T-helper 2 cell treated with Interferon-gamma antibody and Interleukin-4, amounts not matched to agents 5 μg/mL and 100 μg/mL, for 36 hours (primary cell): ENCODE measurements around the gene ANKRD55.
A peak's percentile ranks its signal among the peaks of the same experiment; 100 is the strongest.
"Not testable (repeated sequence)": the region's sequence is repeated elsewhere in the genome, so short reads cannot be mapped to it uniquely, and the experiment has no call there.

Experiments used
- DNase-seq: peaks from one replicate; pipeline ENCODE4 v3.0.0; 2021; ENCODE audit warnings: low spot score
- H3K27ac Mint-ChIP-seq: one replicate; pipeline ENCODE4 v1.8.0; 2021; ENCODE audit warnings: mild to moderate bottlenecking, mixed read lengths
- H3K27me3 Mint-ChIP-seq: one replicate; pipeline ENCODE4 v1.8.0; 2021; ENCODE audit warnings: low read depth, mixed read lengths
- H3K36me3 Mint-ChIP-seq: one replicate; pipeline ENCODE4 v1.8.0; 2021; ENCODE audit warnings: low read depth, mixed read lengths
- H3K4me1 Mint-ChIP-seq: one replicate; pipeline ENCODE4 v1.8.0; 2021; ENCODE audit warnings: low read depth, mixed read lengths
- H3K4me3 Mint-ChIP-seq: one replicate; pipeline ENCODE4 v1.8.0; 2022; ENCODE audit warnings: mild to moderate bottlenecking, moderate library complexity, mixed read lengths
- H3K9me3 Mint-ChIP-seq: one replicate; pipeline ENCODE4 v1.8.0; 2021; ENCODE audit warnings: mixed read lengths

Gene ANKRD55

GRCh38 chr5:56119050-56119449 lies 114.1 kb downstream of the ANKRD55 start:
- Mint-ChIP-seq H3K4me3 (no peak overlapping the region), H3K36me3 (peaks cover 18% of the 10 kb centered on the region), H3K9me3 (no peaks in the 10 kb centered on the region), H3K27me3 (no peaks in the 10 kb centered on the region), H3K4me1 (peaks cover 4% of the 10 kb centered on the region), H3K27ac (no peak overlapping the region)
- DNase-seq: no peak

- Mint-ChIP-seq H3K4me3 (peak overlapping the region; percentile 16), H3K9me3 (no peaks in the 10 kb centered on the region), H3K27me3 (no peaks in the 10 kb centered on the region), H3K4me1 (peaks cover 11% of the 10 kb centered on the region), H3K27ac (no peak overlapping the region), H3K36me3 (peaks cover 21% of the 10 kb centered on the region)
- no peak for DNase-seq
Observed at GRCh38 chr5:56116599-56117141, 116.5 kb downstream of the ANKRD55 start.

GRCh38 chr5:56115589-56115988 lies 117.5 kb downstream of the ANKRD55 start:
- Mint-ChIP-seq H3K36me3 (peaks cover 23% of the 10 kb centered on the region), H3K4me1 (peaks cover 21% of the 10 kb centered on the region), H3K4me3 (no peak overlapping the region), H3K9me3 (no peaks in the 10 kb centered on the region), H3K27me3 (no peaks in the 10 kb centered on the region), H3K27ac (no peak overlapping the region)
- no peak for DNase-seq

- DNase-seq: no peak
- Mint-ChIP-seq H3K27me3 (no peaks in the 10 kb centered on the region), H3K4me1 (peaks cover 29% of the 10 kb centered on the region), H3K4me3 (no peak overlapping the region), H3K36me3 (peaks cover 17% of the 10 kb centered on the region), H3K9me3 (no peaks in the 10 kb centered on the region), H3K27ac (no peak overlapping the region)
Observed at GRCh38 chr5:56112526-56113121, 120.5 kb downstream of the ANKRD55 start.

- Mint-ChIP-seq H3K27ac (peak overlapping the region; percentile 22), H3K36me3 (peaks cover 21% of the 10 kb centered on the region), H3K4me1 (peaks cover 35% of the 10 kb centered on the region), H3K4me3 (no peak overlapping the region), H3K27me3 (no peaks in the 10 kb centered on the region), H3K9me3 (no peaks in the 10 kb centered on the region)
- no peak for DNase-seq
Observed at GRCh38 chr5:56111404-56111781, 121.7 kb downstream of the ANKRD55 start.

GRCh38 chr5:56110646-56111403 lies 122.3 kb downstream of the ANKRD55 start:
- Mint-ChIP-seq H3K4me3 (no peak overlapping the region), H3K36me3 (peaks cover 21% of the 10 kb centered on the region), H3K27ac (peak overlapping the region; percentile 22), H3K27me3 (no peaks in the 10 kb centered on the region), H3K4me1 (peaks cover 38% of the 10 kb centered on the region), H3K9me3 (no peaks in the 10 kb centered on the region)
- no peak for DNase-seq

GRCh38 chr5:56108246-56108645 lies 124.9 kb downstream of the ANKRD55 start:
- H3K4me1 Mint-ChIP-seq: peaks cover 54% of the 10 kb centered on the region
- no peaks in the 10 kb centered on the region for H3K27me3 Mint-ChIP-seq
- H3K36me3 Mint-ChIP-seq: peaks cover 25% of the 10 kb centered on the region

GRCh38 chr5:56106837-56107236 lies 126.3 kb downstream of the ANKRD55 start:
- H3K4me3 Mint-ChIP-seq: no peak overlapping the region
- H3K9me3 Mint-ChIP-seq: no peaks in the 10 kb centered on the region
- H3K27ac Mint-ChIP-seq: no peak overlapping the region
- peaks cover 56% of the 10 kb centered on the region for H3K4me1 Mint-ChIP-seq
- H3K27me3 Mint-ChIP-seq: no peaks in the 10 kb centered on the region
- DNase-seq: no peak
- peaks cover 23% of the 10 kb centered on the region for H3K36me3 Mint-ChIP-seq

More at GRCh38 chr5:56108246-56108645, 124.9 kb downstream of the ANKRD55 start:
- Mint-ChIP-seq H3K4me3 (no peak overlapping the region), H3K9me3 (no peaks in the 10 kb centered on the region), H3K27ac (peak overlapping the region; percentile 57)
- no peak for DNase-seq

GRCh38 chr5:56105511-56106291 lies 127.4 kb downstream of the ANKRD55 start:
- Mint-ChIP-seq H3K9me3 (no peaks in the 10 kb centered on the region), H3K27me3 (no peaks in the 10 kb centered on the region), H3K27ac (peak overlapping the region; percentile 51), H3K4me3 (peak overlapping the region; percentile 31), H3K4me1 (peaks cover 54% of the 10 kb centered on the region), H3K36me3 (peaks cover 19% of the 10 kb centered on the region)
- no peak for DNase-seq

GRCh38 chr5:56102889-56103288 lies 130.2 kb downstream of the ANKRD55 start:
- Mint-ChIP-seq H3K36me3 (peaks cover 35% of the 10 kb centered on the region), H3K9me3 (no peaks in the 10 kb centered on the region), H3K4me1 (peaks cover 67% of the 10 kb centered on the region), H3K4me3 (no peak overlapping the region), H3K27me3 (no peaks in the 10 kb centered on the region), H3K27ac (no peak overlapping the region)
- no peak for DNase-seq

GRCh38 chr5:56102207-56102606 lies 130.9 kb downstream of the ANKRD55 start:
- peaks cover 37% of the 10 kb centered on the region for H3K36me3 Mint-ChIP-seq

GRCh38 chr5:56101180-56101579 lies 131.9 kb downstream of the ANKRD55 start:
- Mint-ChIP-seq H3K4me1 (peaks cover 58% of the 10 kb centered on the region), H3K4me3 (peak overlapping the region; percentile 75)

More at GRCh38 chr5:56102207-56102606, 130.9 kb downstream of the ANKRD55 start:
- DNase-seq, H3K9me3 Mint-ChIP-seq, H3K27me3 Mint-ChIP-seq: not testable (repeated sequence)
- Mint-ChIP-seq H3K4me1 (peaks cover 63% of the 10 kb centered on the region), H3K27ac (peak overlapping the region; percentile 53), H3K4me3 (peak overlapping the region; percentile 44)

GRCh38 chr5:56100439-56101176 lies 132.5 kb downstream of the ANKRD55 start:
- Mint-ChIP-seq H3K4me3 (peak overlapping the region; percentile 75), H3K4me1 (peaks cover 55% of the 10 kb centered on the region), H3K36me3 (peaks cover 40% of the 10 kb centered on the region), H3K9me3 (peaks cover 3% of the 10 kb centered on the region), H3K27me3 (no peaks in the 10 kb centered on the region), H3K27ac (peak overlapping the region; percentile 87)
- peak; percentile 6 for DNase-seq

More at GRCh38 chr5:56101180-56101579, 131.9 kb downstream of the ANKRD55 start:
- Mint-ChIP-seq H3K9me3 (peaks cover 3% of the 10 kb centered on the region), H3K36me3 (peaks cover 40% of the 10 kb centered on the region), H3K27ac (peak overlapping the region; percentile 87), H3K27me3 (no peaks in the 10 kb centered on the region)
- no peak for DNase-seq
